ENCODE measurements around the gene TBL1X.

- TF ChIP-seq CTCF (IDR thresholded peaks at IDR 0.05) (no peak), EP300 (IDR thresholded peaks at IDR 0.05) (no peak), POLR2A (IDR thresholded peaks at IDR 0.05) (no peak), POLR2AphosphoS5 (IDR thresholded peaks at IDR 0.05) (no peak)
Measured at GRCh38 chrX:9500584-9500983, 35.7 kb downstream of the TBL1X start.
